HG02610 (cell line): Measurements from ENCODE around the gene PLA2G10.
"Not testable (repeated sequence)": the region's sequence is repeated elsewhere in the genome, so short reads cannot be mapped to it uniquely, and the experiment has no call there.

Source experiments
- ATAC-seq: cut with Tn5 transposase; IDR thresholded peaks from one replicate; pipeline ENCODE4 v1.9.1; 2021; ENCODE audit warnings: mild to moderate bottlenecking, moderate library complexity; ENCODE audit not compliant: unreplicated experiment

PLA2G10 gene

DNA sequence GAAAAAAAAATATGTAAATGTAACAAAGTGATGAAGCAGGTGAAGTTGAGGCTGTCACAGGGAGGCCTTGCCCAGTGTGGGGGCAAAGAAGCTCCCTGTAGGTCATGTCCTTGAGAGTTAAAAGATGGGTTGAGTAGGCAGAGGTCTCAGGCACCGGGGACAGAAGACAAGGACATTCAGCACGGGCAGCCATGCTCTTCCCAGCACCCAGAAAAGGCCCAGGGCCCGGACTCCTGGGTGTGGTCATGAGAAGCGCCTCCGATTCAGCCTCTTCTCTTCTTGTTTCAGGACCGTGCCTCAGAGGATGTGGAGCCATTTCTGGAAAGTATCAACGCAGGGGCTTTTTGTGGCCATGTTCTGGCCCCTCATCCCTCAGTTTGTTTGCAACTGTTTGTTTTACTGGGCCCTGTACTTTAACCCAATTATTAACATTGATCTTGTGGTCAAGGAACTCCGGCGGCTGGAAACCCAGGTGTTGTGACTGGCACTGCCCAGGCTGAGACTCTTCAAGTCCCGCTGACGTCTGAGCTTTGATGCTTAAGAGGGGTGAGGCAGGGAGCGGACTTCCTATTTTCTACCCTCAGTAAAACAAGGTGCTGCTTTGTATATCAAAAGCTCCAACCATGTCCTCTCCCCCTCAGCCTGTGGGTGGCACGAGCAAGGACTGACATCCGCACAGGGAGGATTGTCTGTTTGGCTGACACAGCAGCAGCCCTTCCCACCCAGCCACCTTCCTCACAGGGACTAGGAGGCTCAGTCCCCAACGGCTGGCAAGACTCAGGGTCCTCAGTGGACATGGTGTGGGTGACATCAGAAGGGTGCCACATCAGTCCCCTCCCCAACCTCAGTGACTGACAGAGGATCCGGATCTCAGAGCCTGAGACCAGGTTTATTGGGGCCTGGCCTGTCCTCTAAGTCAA lies 26.5 kb downstream of the PLA2G10 start:
- no peak for ATAC-seq

DNA sequence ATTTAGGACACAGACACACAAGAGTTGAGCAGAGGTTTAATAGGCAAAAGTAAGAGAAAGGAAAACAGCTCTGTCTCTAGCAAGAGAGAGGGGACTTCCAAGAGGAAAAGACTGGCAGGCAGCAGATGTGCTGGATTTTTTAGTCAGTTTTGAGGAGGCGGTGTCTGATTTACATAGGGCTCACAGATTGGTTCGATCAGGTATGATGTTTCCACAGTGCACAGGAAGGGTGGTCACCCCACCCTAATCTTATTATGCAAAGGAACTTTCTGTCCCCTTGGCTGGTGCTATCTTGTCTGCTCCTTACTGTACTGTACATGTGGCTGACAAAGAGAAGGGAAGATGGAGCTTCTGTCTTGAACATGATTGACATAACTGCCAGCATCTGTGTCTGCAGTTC lies 36.0 kb downstream of the PLA2G10 start:
- peak; percentile 93 for ATAC-seq

DNA sequence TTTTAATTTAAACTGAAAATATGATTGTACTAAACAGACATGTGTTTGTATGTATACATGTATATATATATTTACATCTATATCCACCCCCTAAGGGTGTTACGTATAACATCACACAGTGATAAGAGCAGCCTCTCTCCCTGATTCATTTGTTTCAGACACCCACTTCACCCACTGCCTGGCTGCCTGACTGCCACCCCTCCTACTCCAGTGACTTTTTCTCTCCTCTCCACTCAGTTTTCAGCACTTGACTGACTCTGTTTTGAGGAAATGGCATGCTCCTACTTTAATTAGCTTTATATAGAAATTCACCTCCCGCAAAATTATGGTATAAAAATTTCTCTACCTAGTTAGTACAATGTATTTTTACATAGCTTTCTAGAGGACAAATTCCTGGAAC lies 41.4 kb downstream of the PLA2G10 start:
- ATAC-seq, result no peak

DNA sequence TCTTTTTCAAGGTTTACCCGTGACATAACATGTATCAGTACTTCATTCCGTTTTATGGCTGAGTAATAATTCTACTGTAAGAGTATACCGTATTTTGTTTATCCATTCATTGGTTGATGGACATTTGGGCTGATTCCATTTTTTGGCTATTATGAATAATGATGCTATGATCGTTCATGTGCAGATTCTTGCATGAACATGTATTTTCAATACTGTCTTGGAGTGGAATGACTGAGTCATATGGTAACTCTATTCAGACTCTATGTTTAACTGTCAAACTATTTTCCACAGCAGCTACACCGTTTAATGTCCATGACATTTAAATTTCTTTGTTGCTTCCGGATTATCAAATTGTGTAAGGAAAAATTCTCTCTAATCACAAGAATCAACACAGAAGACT lies 43.5 kb downstream of the PLA2G10 start:
- ATAC-seq, result no peak

DNA sequence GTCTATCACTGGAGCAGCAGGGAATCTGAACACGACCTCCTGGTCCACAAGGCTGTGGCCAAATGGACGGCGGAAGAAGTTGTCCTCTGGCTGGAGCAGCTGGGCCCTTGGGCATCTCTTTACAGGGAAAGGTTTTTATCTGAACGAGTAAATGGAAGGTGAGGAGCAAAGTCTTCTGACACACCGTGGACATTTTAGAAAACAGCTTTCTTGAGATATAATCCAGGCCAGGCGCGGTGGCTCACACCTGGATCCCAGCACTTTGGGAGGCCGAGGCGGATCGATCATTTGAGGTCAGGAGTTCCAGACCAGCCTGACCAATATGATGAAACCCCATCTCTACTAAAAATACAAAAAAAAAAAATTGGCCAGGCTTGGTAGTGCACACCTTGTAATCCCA lies 44.3 kb downstream of the PLA2G10 start:
- ATAC-seq, result no peak

DNA sequence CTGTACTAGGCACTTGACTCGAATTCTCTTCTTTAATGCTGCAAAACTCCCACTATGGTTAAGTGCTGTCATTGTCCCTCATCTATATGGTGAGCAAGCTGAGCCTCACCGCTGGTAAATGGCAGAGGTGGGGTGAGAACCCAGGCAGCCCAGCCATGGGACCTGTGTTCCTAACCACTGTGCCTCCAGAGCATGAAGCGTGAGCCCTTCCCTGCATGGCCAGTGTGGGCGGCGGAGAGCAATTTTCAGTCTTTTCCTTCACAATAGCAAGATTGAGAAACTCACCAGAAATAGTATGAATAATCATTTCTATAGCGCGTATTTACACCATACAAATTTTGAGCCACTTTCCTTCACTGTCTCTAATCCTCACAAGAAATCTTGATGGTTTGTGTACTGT lies 52.2 kb downstream of the PLA2G10 start:
- peak; percentile 40 for ATAC-seq

DNA sequence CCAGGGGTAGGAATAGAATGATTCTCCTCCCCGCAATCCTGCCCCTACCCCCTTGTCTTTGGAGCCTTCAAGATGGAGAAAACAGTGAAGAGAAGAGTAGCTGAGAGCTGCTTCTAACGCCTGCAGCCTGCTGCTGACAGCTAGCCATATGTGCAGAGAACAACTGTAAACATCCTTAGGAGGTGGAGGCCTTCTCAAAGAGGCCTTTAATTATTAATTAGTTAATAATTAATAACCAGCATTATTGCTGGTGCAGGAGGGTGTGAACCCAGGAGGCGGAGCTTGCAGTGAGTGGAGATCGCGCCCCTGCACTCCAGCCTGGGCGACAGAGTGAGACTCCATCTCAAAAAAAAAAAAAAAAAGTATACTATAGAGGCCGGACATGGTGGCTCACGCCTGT lies 52.9 kb downstream of the PLA2G10 start:
- no peak for ATAC-seq

DNA sequence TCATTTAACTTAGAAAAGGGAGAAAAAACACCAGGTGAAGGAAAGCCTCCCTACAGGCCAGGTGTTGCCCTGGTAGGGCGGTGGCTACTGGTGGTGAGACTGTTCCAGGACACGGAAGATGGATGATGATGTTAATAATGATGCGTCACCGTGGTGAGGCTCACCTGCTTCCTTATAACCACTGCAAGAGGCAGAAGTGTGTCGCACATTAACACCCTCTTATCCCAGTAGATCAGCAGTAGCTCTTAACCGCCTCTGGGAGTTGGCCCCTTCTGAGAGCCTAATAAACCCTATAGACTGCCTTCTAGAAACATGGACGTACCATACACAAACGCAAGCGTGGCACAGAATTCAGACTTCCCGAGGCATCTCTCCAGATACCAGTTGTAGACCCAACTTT lies 53.6 kb downstream of the PLA2G10 start:
- no peak for ATAC-seq

DNA sequence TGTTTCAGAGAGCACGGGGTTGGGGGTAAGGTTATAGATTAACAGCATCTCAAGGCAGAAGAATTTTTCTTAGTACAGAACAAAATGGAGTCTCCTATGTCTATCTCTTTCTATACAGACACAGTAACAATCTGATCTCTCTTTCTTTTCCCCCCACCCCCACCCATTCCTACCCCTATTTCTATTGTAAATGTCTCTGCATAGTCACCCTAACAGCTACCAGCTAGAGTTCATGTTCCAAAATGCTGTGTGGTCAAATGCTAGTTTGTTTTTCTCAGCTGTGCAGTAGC lies 57.2 kb downstream of the PLA2G10 start:
- ATAC-seq, result not testable (repeated sequence)

DNA sequence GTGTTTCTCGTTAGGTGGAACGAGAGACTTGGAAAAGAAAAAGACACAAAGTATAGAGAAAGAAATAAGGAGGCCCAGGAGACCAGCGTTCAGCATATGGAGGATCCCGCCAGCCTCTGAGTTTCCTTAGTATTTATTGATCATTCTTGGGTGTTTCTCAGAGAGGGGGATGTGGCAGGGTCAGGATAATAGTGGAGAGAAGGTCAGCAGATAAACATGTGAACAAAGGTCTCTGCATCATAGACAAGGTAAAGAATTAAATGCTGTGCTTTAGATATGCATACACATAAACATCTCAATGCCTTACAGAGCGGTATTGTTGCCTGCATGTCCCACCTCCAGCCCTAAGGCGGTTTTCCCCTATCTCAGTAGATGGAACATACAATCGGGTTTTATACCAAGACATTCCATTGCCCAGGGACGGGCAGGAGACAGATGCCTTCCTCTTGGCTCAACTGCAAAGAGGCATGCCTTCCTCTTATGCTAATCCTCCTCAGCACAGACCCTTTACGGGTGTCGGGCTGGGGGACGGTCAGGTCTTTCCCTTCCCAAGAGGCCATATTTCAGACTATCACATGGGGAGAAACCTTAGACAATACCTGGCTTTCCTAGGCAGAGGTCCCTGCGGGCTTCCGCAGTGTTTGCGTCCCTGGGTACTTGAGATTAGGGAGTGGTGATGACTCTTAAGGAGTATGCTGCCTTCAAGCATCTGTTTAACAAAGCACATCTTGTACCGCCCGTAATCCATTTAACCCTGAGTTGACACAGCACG lies 57.7 kb downstream of the PLA2G10 start:
- not testable (repeated sequence) for ATAC-seq

DNA sequence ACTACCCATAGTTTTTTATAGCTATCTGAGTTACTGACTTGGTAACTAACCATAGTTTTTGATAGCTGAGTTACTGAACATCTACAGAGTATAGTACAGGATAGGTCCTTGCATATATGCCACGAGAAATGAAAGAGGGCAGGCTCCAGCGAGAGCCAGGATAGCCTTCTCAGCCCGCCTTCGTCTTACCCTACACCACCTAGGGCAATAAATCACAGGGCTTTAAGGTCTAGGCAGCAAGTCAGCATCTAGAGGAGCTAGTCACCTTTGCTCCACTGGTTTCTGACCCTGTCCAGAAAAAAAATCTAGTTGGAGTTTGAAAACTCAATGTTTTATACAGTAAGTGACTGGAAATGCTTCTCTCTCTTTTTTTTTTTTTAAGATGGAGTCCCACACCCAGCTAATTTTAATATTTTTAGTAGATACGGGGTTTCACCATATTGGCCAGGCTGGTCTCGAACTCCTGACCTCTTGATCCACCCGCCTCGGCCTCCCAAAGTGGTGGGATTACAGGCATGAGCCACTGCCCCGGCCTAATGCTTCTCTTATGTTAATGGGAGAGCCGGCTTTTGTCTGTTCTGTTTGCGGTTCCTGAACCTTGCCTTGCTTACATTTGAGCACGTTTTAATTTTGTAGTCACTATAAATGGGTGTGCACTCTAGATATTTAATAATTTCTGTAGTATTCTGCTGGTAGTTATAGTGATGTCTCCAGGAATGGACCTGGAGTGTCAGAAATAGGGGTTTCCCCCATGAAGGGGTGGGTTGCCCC lies 58.5 kb downstream of the PLA2G10 start:
- ATAC-seq, result no peak

DNA sequence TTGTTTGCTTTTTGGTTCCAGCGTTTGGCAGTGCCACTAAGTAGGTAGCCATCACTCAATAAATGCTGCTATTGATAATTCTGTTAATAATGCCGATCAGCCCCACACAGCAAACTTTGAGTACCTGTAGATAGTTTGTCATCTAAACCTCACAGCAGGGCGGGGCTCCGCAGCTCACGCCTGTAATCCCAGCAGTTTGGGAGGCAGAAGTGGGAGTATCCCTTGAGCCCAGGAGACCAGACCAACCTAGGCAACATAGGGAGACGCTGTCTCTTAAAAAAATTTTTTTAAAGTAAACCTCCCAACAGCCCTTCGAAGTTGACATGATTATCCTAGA lies 59.8 kb downstream of the PLA2G10 start:
- no peak for ATAC-seq

DNA sequence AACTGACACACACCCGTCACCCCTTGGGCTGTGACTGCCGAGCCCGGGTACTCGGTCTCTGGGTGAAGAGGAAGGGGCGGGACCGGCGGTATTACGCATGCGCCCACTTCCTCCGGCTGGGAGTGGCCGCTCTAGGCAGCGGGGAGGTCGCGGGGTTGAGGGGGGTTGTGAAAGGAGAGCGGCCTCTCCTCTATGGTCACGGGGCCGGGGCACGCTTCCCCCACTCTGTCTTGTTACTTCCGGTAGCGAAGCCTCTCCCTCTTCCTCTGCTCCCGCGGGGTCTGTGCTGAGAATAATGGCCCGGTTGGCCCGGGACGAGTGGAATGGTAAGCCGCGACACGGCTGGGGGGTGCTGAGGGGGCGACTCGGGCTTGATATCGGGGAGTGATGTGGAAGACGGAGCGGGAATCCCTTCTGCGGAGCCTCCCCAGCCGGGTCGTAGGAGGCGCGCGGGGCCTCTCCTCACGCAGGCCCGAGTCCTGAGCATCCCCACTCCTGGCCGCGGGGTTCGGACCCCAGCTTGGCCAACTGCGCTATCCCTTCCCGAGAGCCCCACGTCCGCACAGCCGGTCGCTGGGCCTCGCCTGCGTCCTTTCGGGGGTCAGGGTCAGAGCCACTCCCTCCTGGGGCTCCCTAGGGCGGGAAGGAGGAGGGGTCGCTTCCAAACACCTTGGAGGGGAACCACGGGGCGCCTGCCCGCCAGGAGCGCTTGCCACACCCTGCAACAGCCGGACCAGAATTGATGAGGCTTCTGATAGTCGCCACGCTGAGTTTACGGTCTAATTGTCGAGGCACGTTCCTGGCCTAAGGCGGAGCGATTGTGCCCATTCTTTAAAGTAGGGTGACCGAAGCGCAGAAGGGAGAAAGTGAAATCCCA lies 61.2 kb downstream of the PLA2G10 start, which contains the start of gene BFAR:
Gene BFAR, plus strand, starts transcription at position 259 of the 877 bp plus-strand sequence. CDS start 11,396 bp downstream, outside the sequence.
- peak; percentile 84 for ATAC-seq

DNA sequence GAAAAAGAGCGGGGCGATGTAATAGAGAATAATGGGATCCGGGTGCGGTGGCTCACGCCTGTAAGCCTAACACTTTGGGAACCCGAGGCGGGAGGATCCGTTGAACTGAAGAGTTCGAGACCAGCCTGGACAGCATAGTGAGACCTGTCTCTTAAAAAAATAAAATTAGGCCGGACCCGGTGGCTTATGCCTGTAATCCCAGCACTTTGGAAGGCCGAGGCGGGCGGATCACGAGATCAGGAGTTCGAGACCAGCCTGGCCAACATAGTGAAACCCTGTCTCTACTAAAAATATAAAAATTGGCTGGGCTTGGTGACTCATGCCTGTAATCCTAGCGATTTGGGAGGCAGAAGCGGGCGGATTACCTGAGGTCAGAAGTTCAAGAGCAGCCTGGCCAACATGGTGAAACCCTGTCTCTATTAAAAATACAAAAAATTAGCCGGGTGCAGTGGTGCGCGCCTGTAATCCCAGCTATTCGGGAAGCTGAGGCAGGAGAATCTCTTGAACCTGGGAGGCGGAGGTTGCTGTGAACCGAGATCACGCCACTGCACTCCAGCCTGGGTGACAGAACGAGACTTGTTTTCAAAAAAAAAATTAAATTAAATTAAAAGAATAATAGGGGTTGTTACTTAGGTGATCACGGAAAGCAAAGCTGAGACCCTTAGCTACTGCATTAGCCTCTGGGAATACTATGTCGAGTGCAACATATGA lies 63.3 kb downstream of the PLA2G10 start:
- ATAC-seq, result not testable (repeated sequence)

DNA sequence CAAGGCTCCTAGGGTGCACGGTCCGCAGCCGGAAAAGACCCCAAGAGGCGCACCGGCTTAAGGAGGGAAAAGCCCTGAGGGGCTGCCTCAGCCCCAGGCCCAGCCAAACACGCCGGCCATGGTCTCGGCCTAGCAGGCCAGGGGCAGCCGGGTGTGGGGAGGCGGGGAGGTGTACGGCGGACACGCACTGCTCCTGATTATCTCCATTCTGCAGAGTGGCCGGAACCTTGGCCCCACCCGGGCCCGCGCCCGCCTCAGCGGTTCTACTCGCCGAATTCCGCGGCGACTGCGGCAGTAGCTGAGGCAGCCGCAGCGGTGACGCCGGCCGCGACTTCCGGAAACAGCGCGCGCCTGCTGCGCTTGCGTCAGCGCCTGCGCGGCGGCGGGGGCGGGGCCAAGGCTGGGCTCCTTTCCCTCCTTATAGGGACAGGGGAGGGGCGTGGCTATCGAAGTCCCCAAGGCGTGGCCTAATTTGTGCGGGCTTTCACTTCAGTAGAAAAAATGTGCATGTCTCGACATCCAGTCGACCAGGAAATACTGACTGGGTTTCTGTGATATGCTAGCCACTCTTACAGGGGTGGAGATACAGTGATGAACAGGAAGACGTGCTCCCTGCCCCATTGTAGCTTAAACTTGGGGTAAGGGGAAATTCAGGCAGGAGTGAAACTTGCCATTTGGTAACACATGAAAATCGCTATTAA lies 64.0 kb downstream of the PLA2G10 start, which contains the start of gene PARN:
Gene PARN, minus strand, starts transcription at position 342 of the 701 bp plus-strand sequence. Its CDS starts 135 bp downstream, at position 207.
- ATAC-seq, result peak; percentile 47

DNA sequence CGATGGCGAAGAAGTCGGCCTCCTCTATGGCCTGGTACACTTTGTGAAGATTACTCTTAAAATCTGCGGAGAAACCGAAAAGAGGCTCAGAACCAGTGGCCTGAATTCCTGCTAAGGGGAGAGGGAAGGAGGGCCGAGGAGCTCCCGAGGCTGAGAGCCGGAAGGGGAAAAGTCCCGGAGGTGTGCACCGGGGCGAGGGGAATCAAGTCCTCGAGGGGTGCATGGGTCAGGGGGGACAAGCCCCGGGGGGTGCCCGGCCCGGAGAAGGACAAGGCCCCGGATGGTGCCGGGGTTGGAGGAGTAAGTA lies 64.5 kb downstream of the PLA2G10 start:
- peak; percentile 0 for ATAC-seq

DNA sequence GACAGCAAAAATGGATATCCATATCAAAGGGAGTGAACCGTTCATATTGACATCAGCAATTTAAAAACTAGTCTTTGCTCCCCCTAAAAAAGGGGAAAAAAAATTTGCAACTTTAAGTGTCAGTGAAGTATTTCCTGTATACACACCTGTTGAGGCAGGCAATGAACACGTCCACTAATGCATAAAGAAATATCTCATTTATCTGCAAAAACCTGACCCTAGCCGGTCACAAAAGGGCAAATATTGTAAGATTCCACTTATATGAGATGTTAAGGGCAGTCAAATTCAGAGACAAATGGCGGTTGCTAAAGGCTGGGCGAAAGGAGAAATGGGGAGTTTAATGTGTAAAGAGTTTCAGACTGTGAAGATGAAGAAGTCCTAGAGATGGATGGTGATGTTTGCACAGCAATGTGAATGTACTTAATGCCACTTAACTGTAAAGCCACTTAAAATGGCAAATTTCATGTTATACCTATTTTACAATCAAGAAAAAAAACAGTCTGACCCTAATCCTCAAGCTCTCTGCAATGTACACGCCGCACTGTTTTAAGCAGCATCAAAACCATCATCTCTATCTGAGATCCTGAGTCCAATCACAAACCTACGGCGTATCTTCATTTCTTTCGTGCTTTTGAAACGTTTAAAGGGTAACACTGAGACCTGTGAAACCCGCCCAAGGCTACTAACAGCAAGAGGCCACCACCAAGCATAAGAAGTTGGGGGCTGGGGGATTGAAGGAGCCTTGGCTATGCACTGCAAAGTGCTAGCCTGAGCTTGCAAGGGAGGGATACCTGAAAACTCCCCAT lies 65.1 kb downstream of the PLA2G10 start:
- no peak for ATAC-seq

DNA sequence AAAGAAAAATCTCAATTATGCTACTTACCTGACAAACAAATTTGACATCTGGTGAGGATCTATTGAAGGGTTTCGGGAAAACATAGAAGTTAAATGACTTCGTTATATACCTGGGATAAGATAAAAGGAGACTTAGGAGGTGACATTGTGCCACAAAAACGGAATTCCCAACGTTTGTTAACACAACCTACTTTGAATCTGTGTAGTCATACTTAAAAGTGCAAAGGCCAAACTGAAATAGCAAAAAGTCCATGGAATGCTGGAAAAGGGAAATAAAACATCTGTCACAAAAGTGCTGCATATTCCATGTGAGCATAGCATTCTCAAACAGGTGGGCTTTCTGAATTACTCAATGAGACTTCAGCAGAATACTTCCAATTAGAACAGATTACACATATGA lies 67.0 kb downstream of the PLA2G10 start:
- no peak for ATAC-seq
